Measurements from ENCODE around the gene TFAP2C.

DNA sequence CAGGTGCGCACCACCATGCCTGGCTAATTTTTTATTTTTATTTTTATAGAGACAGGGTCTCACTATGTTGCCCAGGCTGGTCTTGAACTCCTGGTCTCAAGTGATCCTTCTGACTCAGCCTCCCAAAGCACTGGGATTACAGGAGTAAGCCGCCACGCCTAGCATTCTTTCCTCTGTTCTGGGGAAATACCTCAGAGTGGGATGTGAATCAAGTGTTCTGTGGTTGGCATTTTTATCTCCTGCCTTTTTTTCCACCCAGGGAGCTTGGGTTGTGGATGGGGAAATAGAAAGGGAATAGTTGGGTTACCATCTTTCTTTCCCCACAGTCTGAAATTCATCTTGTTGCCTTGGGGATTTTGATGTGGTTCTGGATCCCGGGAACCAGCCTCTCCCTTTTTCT, 24.1 kb downstream of the TFAP2C start:
- no peak for TF ChIP-seq POLR2A (IDR thresholded peaks at IDR 0.05; ENCODE audit: low read depth, low read length)
- no peak for TF ChIP-seq EZH2 (IDR thresholded peaks at IDR 0.05; ENCODE audit: borderline replicate concordance, low read depth, low read length, severe bottlenecking)
- TF ChIP-seq, protein P1, sequence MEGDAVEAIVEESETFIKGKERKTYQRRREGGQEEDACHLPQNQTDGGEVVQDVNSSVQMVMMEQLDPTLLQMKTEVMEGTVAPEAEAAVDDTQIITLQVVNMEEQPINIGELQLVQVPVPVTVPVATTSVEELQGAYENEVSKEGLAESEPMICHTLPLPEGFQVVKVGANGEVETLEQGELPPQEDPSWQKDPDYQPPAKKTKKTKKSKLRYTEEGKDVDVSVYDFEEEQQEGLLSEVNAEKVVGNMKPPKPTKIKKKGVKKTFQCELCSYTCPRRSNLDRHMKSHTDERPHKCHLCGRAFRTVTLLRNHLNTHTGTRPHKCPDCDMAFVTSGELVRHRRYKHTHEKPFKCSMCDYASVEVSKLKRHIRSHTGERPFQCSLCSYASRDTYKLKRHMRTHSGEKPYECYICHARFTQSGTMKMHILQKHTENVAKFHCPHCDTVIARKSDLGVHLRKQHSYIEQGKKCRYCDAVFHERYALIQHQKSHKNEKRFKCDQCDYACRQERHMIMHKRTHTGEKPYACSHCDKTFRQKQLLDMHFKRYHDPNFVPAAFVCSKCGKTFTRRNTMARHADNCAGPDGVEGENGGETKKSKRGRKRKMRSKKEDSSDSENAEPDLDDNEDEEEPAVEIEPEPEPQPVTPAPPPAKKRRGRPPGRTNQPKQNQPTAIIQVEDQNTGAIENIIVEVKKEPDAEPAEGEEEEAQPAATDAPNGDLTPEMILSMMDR (IDR thresholded peaks at IDR 0.05; ENCODE audit: extremely low read depth in 1 of 2, insufficient read depth in 1 of 2, low read depth in 1 of 2, low read length in 2 of 2), result no peak
- no peak for TF ChIP-seq FOS (IDR thresholded peaks at IDR 0.05; ENCODE audit: borderline replicate concordance, insufficient read depth, low read length)
- TF ChIP-seq, protein P2, sequence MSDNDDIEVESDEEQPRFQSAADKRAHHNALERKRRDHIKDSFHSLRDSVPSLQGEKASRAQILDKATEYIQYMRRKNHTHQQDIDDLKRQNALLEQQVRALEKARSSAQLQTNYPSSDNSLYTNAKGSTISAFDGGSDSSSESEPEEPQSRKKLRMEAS (IDR thresholded peaks at IDR 0.05; ENCODE audit: insufficient read depth, insufficient read length), result no peak
- TF ChIP-seq POLR2AphosphoS5 (IDR thresholded peaks at IDR 0.05; ENCODE audit: insufficient read depth, low read depth, low read length), result no peak
- no peak for TF ChIP-seq JUN (IDR thresholded peaks at IDR 0.05; ENCODE audit: borderline replicate concordance, insufficient read depth, insufficient read length, low read depth)
- TF ChIP-seq MYC (IDR thresholded peaks at IDR 0.05; ENCODE audit: low read depth, low read length), result no peak
- TF ChIP-seq GATA2 (IDR thresholded peaks at IDR 0.05; ENCODE audit: insufficient read depth, insufficient read length, low read depth, low read length), result no peak

Measured in endothelial cell of umbilical vein (primary cell).